Activated CD8-positive, alpha-beta T cell treated with anti-CD3 and anti-CD28 coated beads for 36 hours (primary cell): ENCODE measurements around the gene GRIA3. TPM values are rescaled to one million over a fixed set of nuclear protein-coding genes. Genes with fewer than 3 reads are reported as not detected.
A peak's percentile ranks its signal among the peaks of the same experiment; 100 is the strongest.
"Not testable (repeated sequence)": the region's sequence is repeated elsewhere in the genome, so short reads cannot be mapped to it uniquely, and the experiment has no call there.

ENCODE experiments used
- ATAC-seq: fragments of 200-7000 bp; cut with Tn5 transposase; one replicate; pipeline ENCODE4 v1.10.0; 2021; ENCODE audit warnings: mild to moderate bottlenecking, moderate library complexity
- CTCF ChIA-PET: fragments of 350-600 bp; sonication (Branson Sonifier 250); formaldehyde crosslinking; loops from one replicate; lab custom pipeline; 2021; ENCODE audit warnings: antibody characterized with exemption; lab: Charles Lee
- POLR2A ChIA-PET: fragments of 350-600 bp; sonication (Branson Sonifier 250); formaldehyde crosslinking; loops from one replicate; lab custom pipeline; 2021; ENCODE audit warnings: antibody characterized with exemption; lab: Charles Lee
- DNase-seq: peaks from one replicate; pipeline ENCODE4 v3.0.0-alpha.2; 2020
- H3K27ac Mint-ChIP-seq: one replicate; pipeline ENCODE4 v1.8.0; 2021; ENCODE audit warnings: mild to moderate bottlenecking, mixed read lengths
- H3K27me3 Mint-ChIP-seq: one replicate; pipeline ENCODE4 v1.8.0; 2021; ENCODE audit warnings: mixed read lengths
- H3K36me3 Mint-ChIP-seq: one replicate; pipeline ENCODE4 v1.8.0; 2021; ENCODE audit warnings: low read depth, mixed read lengths
- H3K4me1 Mint-ChIP-seq: one replicate; pipeline ENCODE4 v1.8.0; 2021; ENCODE audit warnings: low read depth, mixed read lengths
- H3K4me3 Mint-ChIP-seq: one replicate; pipeline ENCODE4 v1.8.0; 2021; ENCODE audit warnings: mild to moderate bottlenecking, moderate library complexity, mixed read lengths
- H3K9me3 Mint-ChIP-seq: one replicate; pipeline ENCODE4 v1.8.0; 2021; ENCODE audit warnings: mixed read lengths
- intact Hi-C: fragments of 100-400 bp; cut with micrococcal nuclease; formaldehyde crosslinking; loops from one replicate; pipeline ENCODE4 v1.10.0; 2022
- total RNA-seq, 2 experiments: library from RNA; stranded (reverse); gene quantifications; one replicate each; pipeline ENCODE4 v1.2.3, GENCODE V29; 2021
- TF ChIP-seq, protein P1 (sequence below): fragments of 200-600 bp; IDR thresholded peaks from one replicate; pipeline ENCODE4 v1.8.0; 2022; ENCODE audit warnings: antibody characterized with exemption, mild to moderate bottlenecking

GRIA3 gene
- total RNA-seq, 2 experiments from 2014 or later, result not detected

DNA sequence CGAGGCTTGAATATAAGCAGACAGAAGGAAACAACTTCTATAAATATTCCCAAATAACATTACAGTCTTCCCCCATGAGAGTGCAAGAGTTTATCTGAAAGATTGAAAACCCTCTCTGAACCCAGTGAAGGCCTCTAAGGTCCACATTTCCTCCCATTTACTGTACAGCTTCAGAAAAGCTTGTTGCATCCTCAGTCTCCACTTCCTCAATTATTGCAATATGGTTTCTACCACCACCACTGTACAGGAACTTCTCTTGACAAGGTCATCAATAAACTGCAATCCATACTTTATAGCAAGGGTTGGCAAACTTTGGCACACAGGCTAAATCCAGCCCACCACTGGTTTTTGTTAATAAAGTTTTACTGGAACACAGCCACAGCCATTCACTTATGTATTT is 309.8 kb downstream of the GRIA3 start:
- H3K27ac Mint-ChIP-seq, result no peak overlapping the region
- DNase-seq, result no peak
- ATAC-seq, result no peak
- H3K27me3 Mint-ChIP-seq, result peaks cover 2% of the 10 kb centered on the region
- H3K36me3 Mint-ChIP-seq, result no peaks in the 10 kb centered on the region
- TF ChIP-seq, protein P1, sequence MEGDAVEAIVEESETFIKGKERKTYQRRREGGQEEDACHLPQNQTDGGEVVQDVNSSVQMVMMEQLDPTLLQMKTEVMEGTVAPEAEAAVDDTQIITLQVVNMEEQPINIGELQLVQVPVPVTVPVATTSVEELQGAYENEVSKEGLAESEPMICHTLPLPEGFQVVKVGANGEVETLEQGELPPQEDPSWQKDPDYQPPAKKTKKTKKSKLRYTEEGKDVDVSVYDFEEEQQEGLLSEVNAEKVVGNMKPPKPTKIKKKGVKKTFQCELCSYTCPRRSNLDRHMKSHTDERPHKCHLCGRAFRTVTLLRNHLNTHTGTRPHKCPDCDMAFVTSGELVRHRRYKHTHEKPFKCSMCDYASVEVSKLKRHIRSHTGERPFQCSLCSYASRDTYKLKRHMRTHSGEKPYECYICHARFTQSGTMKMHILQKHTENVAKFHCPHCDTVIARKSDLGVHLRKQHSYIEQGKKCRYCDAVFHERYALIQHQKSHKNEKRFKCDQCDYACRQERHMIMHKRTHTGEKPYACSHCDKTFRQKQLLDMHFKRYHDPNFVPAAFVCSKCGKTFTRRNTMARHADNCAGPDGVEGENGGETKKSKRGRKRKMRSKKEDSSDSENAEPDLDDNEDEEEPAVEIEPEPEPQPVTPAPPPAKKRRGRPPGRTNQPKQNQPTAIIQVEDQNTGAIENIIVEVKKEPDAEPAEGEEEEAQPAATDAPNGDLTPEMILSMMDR, result no peak
- ChIA-PET CTCF (no interaction called here), POLR2A (no interaction called here)
- no peaks in the 10 kb centered on the region for H3K4me1 Mint-ChIP-seq
- intact Hi-C loops, result no loop called here
- H3K9me3 Mint-ChIP-seq, result no peaks in the 10 kb centered on the region
- no peak overlapping the region for H3K4me3 Mint-ChIP-seq

DNA sequence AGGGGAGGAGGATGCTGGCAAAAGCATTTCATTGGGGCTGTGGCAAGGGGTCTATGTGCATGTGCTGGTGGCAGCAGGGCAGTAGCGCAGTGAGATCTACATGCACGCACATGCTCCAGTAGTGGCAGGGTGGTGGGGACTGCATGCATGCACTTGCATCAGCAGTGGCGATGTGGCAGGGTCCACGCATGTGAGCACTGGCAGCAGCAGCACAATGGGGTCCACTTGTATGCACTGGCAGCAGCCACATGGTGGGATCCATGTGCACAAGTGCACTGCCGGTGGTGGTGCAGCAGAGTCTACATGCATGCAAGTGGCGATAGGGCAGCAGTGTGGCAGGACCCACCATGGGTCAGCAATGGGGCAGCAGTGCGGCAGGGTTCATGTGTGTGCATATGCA is 315.7 kb downstream of the GRIA3 start:
- ATAC-seq (no peak), DNase-seq (no peak)
- CTCF ChIA-PET, result no interaction called here
- Mint-ChIP-seq H3K27me3 (no peaks in the 10 kb centered on the region), H3K4me1 (no peaks in the 10 kb centered on the region), H3K4me3 (no peak overlapping the region), H3K27ac (no peak overlapping the region), H3K9me3 (no peaks in the 10 kb centered on the region), H3K36me3 (no peaks in the 10 kb centered on the region)
- TF ChIP-seq, protein P1, result no peak
- intact Hi-C loops, result no loop called here
- POLR2A ChIA-PET, result no interaction called here

DNA sequence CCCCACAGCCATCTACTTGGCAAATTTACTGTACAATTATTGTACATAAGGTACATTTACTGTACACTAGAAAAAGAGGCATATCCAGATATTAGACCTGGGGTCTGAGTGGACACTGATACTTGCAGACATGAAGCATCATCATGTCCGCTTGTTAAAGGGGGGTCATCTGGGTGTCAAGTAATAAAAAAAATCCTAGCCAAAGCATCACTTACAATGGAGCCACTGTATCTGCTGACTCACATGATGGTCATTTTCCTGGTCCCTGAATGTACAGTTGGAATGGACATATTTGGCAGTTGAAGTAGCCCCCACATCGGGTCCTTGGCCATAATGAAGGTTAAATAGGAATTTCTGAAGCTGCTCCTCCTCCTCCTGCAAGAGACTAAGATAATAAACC is 320.0 kb downstream of the GRIA3 start:
- intact Hi-C loops, result no loop called here
- TF ChIP-seq, protein P1, result no peak
- ChIA-PET POLR2A (no interaction called here), CTCF (no interaction called here)
- Mint-ChIP-seq H3K36me3 (no peaks in the 10 kb centered on the region), H3K27me3 (no peaks in the 10 kb centered on the region), H3K9me3 (peaks cover 6% of the 10 kb centered on the region), H3K27ac (no peak overlapping the region), H3K4me1 (no peaks in the 10 kb centered on the region), H3K4me3 (no peak overlapping the region)
- DNase-seq (no peak), ATAC-seq (no peak)

DNA sequence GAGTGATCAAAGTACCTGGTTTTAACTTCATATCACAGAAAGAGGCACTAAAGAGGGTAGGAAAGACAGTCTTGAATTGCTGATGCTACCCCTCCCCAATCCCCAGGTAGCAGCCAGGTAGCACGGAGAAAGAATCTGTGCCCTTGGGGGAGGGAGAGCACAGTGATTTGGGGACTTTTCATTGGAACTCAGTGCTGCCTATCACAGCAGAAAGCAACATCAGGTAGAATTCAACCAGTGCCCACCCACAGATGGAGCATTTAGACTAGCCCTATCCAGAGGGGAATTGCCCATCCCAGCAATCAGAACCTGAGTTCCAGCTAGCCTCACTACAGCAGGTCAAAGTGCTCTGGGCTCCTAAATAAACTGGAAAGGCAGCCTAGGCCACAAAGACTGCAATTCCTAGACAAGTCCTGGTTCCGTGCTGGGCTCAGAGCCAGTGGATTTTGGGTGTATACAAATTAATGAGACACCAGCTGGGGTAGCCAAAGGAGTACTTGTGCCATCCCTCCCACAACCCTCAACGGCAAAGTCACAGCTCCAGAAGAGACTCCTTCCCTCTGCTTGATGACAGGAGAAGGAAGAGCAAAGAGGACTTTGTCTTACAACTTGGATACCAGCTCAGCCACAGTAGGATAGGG is 320.7 kb downstream of the GRIA3 start:
- no peaks in the 10 kb centered on the region for H3K4me1 Mint-ChIP-seq
- no peaks in the 10 kb centered on the region for H3K27me3 Mint-ChIP-seq
- DNase-seq, result no peak
- no peak overlapping the region for H3K4me3 Mint-ChIP-seq
- TF ChIP-seq, protein P1, result no peak
- ChIA-PET CTCF (no interaction called here), POLR2A (no interaction called here)
- no peaks in the 10 kb centered on the region for H3K36me3 Mint-ChIP-seq
- intact Hi-C loops, result no loop called here
- H3K27ac Mint-ChIP-seq, result no peak overlapping the region
- peaks cover 6% of the 10 kb centered on the region for H3K9me3 Mint-ChIP-seq
- no peak for ATAC-seq

DNA sequence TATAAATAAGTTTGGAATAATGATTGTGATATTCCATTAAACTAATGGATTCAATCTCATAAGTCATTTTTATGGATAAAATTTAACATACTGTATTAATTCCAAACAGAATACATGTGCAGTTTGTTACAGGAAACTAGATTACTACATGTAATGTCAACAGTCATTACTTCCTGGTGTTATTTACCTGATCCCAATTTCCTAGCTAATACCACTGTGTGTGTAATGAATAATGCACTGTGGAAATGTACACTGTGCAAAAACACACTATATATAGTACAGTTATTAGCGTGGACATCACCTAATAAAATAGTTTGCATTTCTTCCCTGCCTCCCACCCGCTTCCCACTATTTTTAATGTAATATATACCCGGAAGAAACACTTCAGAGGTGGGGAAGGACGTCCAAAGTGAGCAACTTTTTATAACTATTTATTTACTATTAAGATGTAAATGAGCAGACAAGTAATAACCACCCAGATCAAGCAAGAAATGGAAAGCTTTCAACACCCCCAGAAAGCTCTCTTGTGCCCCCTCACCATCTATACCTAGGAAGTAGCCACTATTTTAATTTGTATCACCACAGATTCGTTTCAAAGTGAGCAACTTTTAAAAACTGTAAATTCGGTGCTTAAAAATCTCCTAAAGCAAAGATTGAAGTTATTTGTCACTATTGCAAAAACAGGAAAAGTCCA is 329.7 kb downstream of the GRIA3 start:
- Mint-ChIP-seq H3K27ac (no peak overlapping the region), H3K4me3 (no peak overlapping the region), H3K36me3 (no peaks in the 10 kb centered on the region), H3K9me3 (peaks cover 8% of the 10 kb centered on the region), H3K27me3 (no peaks in the 10 kb centered on the region), H3K4me1 (no peaks in the 10 kb centered on the region)
- ChIA-PET POLR2A (no interaction called here), CTCF (no interaction called here)
- ATAC-seq, result no peak
- TF ChIP-seq, protein P1, result no peak
- intact Hi-C loops, result no loop called here
- no peak for DNase-seq

DNA sequence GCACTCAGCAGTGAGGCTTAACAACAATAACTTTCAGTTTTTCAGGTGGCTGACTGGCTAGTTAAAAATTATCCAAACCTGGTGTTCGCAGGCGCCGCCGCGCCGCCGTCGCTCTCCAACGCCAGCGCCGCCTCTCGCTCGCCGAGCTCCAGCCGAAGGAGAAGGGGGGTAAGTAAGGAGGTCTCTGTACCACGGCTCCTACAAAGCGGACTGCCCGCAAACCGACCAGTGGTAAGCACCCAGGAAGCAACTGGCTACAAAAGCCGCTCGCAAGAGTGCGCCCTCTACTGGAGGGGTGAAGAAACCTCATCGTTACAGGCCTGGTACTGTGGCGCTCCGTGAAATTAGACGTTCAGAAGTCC is 330.2 kb downstream of the GRIA3 start:
- H3K9me3 Mint-ChIP-seq, CTCF ChIA-PET, H3K4me3 Mint-ChIP-seq, H3K27me3 Mint-ChIP-seq, POLR2A ChIA-PET, H3K36me3 Mint-ChIP-seq, H3K4me1 Mint-ChIP-seq, intact Hi-C loops, H3K27ac Mint-ChIP-seq, ATAC-seq: not testable (repeated sequence)
- peak; percentile 3 for DNase-seq
